HG03354 (cell line): ENCODE data around the gene TPBGL.
"Not testable (repeated sequence)": the region's sequence is repeated elsewhere in the genome, so short reads cannot be mapped to it uniquely, and the experiment has no call there.

Experiments used
- ATAC-seq: cut with Tn5 transposase; IDR thresholded peaks from one replicate; pipeline ENCODE4 v1.9.1; 2021; ENCODE audit warnings: mild to moderate bottlenecking; ENCODE audit not compliant: unreplicated experiment, poor library complexity, severe bottlenecking

TPBGL gene

GRCh38 chr11:75269367-75269660, 28.7 kb downstream of the TPBGL start:
- no peak for ATAC-seq

- ATAC-seq, result no peak
Measured at GRCh38 chr11:75269896-75270295, 29.3 kb downstream of the TPBGL start.

- ATAC-seq, result no peak
Measured at GRCh38 chr11:75270896-75271418, 30.4 kb downstream of the TPBGL start.

GRCh38 chr11:75271730-75272129, 31.2 kb downstream of the TPBGL start:
- ATAC-seq, result no peak

GRCh38 chr11:75272391-75272790, 31.8 kb downstream of the TPBGL start:
- no peak for ATAC-seq

- no peak for ATAC-seq
Measured at GRCh38 chr11:75272821-75273301, 32.3 kb downstream of the TPBGL start.

GRCh38 chr11:75273411-75274391, 33.1 kb downstream of the TPBGL start:
- no peak for ATAC-seq

- ATAC-seq, result not testable (repeated sequence)
Measured at GRCh38 chr11:75274716-75275115, 34.1 kb downstream of the TPBGL start.

GRCh38 chr11:75275581-75275980, 35.0 kb downstream of the TPBGL start:
- no peak for ATAC-seq

- ATAC-seq, result no peak
Measured at GRCh38 chr11:75276186-75276585, 35.6 kb downstream of the TPBGL start.

- no peak for ATAC-seq
Measured at GRCh38 chr11:75276686-75277085, 36.1 kb downstream of the TPBGL start.

GRCh38 chr11:75277211-75277805, 36.7 kb downstream of the TPBGL start:
- no peak for ATAC-seq

GRCh38 chr11:75277991-75278790, 37.6 kb downstream of the TPBGL start:
- no peak for ATAC-seq

GRCh38 chr11:75279273-75279672, 38.7 kb downstream of the TPBGL start:
- no peak for ATAC-seq

GRCh38 chr11:75280227-75280701, 39.7 kb downstream of the TPBGL start:
- ATAC-seq, result no peak

- ATAC-seq, result no peak
Measured at GRCh38 chr11:75280770-75281468, 40.3 kb downstream of the TPBGL start.

GRCh38 chr11:75281469-75282095, 41.0 kb downstream of the TPBGL start:
- no peak for ATAC-seq

- no peak for ATAC-seq
Measured at GRCh38 chr11:75283391-75283931, 42.9 kb downstream of the TPBGL start.
